GM12878 (cell line): ENCODE results near the gene ENGASE. TPM values are rescaled to one million over a fixed set of nuclear protein-coding genes. Genes with fewer than 3 reads are reported as not detected.

Experiments
- ATAC-seq: fragments of 200-7000 bp; cut with Tn5 transposase; 3 replicates; pipeline ENCODE4 v1.9.1; 2020; ENCODE audit warnings: mild to moderate bottlenecking, moderate library complexity
- BruUV-seq: library from RNA; stranded (reverse); fragments of 400-500 nt; replicated peaks from 2 replicates; lab custom pipeline; 2021; lab: Mats Ljungman, UMichigan
- CTCF ChIA-PET: fragments of 300-600 bp; sonication (Branson Sonifier 250); formaldehyde crosslinking; extraction: SDS; loops from one replicate; lab custom pipeline; 2021; ENCODE audit warnings: inconsistent platforms; lab: Yijun Ruan, JAX
- POLR2A ChIA-PET: fragments of 350-600 bp; formaldehyde crosslinking; extraction: SDS; loops from one replicate; lab custom pipeline; 2021; ENCODE audit warnings: inconsistent platforms; lab: Charles Lee
- RAD21 ChIA-PET: fragments of 300-600 bp; sonication (Branson Sonifier 250); formaldehyde crosslinking; loops from one replicate; lab custom pipeline; 2023; ENCODE audit warnings: antibody characterized with exemption; ENCODE audit not compliant: unreplicated experiment; lab: Charles Lee
- SMC1A ChIA-PET: fragments of 300-600 bp; sonication (Branson Sonifier 250); formaldehyde crosslinking; loops from one replicate; lab custom pipeline; 2023; ENCODE audit not compliant: unreplicated experiment, uncharacterized antibody; lab: Charles Lee
- DNase-seq: peaks from one replicate; pipeline ENCODE4 v3.0.0-alpha.2; 2011; ENCODE audit warnings: low read depth, low spot score
- FAIRE-seq: peaks from 3 replicates; lab custom pipeline; 2011; peaks lifted over from hg19 to GRCh38; lab: Jason Lieb, UNC
- H2AFZ ChIP-seq: 2 replicates; pipeline ENCODE4 v1.6.0; 2011; ENCODE audit warnings: low read depth, low read length, control low read depth; ENCODE audit not compliant: control insufficient read depth
- H3K27ac ChIP-seq: 2 replicates; pipeline ENCODE4 v1.5.1; 2011; ENCODE audit warnings: control low read depth; ENCODE audit not compliant: control insufficient read depth, insufficient read depth
- H3K27me3 ChIP-seq, 2 experiments: replicated peaks in 1 of 2; 2 replicates each; pipeline versions ENCODE4 v1.6.0 to v1.6.1; 2011; ENCODE audit warnings: low read length in 1 of 2; ENCODE audit not compliant: control insufficient read depth in 2 of 2, insufficient read depth in 2 of 2
- H3K36me3 ChIP-seq, 2 experiments: 2 replicates each; pipeline ENCODE4 v1.5.1; 2011; ENCODE audit warnings: low read length in 1 of 2; ENCODE audit not compliant: control insufficient read depth in 2 of 2, insufficient read depth in 2 of 2
- H3K4me1 ChIP-seq: 2 replicates; pipeline ENCODE4 v1.6.1; 2011; ENCODE audit warnings: mild to moderate bottlenecking, low read length, moderate library complexity, mixed read lengths; ENCODE audit not compliant: control insufficient read depth, insufficient read depth
- H3K4me2 ChIP-seq: 2 replicates; pipeline ENCODE4 v1.6.0; 2011; ENCODE audit warnings: control low read depth; ENCODE audit not compliant: control insufficient read depth, insufficient read depth
- H3K4me3 ChIP-seq: fragments of 200-600 bp; sonication (generic); 2 replicates; pipeline ENCODE4 v1.5.1; 2016
- H3K79me2 ChIP-seq: 2 replicates; pipeline ENCODE4 v1.6.0; 2011; ENCODE audit warnings: low read length; ENCODE audit not compliant: control insufficient read depth, insufficient read depth
- H3K9ac ChIP-seq: 2 replicates; pipeline ENCODE4 v1.8.0; 2011; ENCODE audit warnings: low read length, control low read depth, mixed read lengths; ENCODE audit not compliant: control insufficient read depth, insufficient read depth
- H3K9me3 ChIP-seq: replicated peaks from 3 replicates; pipeline ENCODE4 v1.5.1; 2011; ENCODE audit warnings: mild to moderate bottlenecking, low read length; ENCODE audit not compliant: control insufficient read depth, insufficient read depth
- H4K20me1 ChIP-seq: 2 replicates; pipeline ENCODE4 v1.6.0; 2011; ENCODE audit not compliant: control insufficient read depth, insufficient read depth
- CBX3 ChIP-seq: fragments of 200-600 bp; sonication (generic); IDR thresholded peaks from 2 replicates; pipeline ENCODE4 v1.6.1; 2016; ENCODE audit warnings: low read depth, borderline replicate concordance
- E2F8 ChIP-seq: fragments of 450-650 bp; IDR thresholded peaks from 2 replicates; pipeline ENCODE4 v1.6.1; 2018; ENCODE audit warnings: mild to moderate bottlenecking, low read depth, moderate library complexity; ENCODE audit not compliant: partially characterized antibody
- HDAC6 ChIP-seq: fragments of 200-600 bp; sonication (generic); IDR thresholded peaks from one replicate; pipeline ENCODE4 v1.8.0; 2017; ENCODE audit warnings: antibody characterized with exemption; ENCODE audit not compliant: unreplicated experiment
- JUNB ChIP-seq: IDR thresholded peaks from 2 replicates; pipeline ENCODE4 v1.6.1; 2016; ENCODE audit warnings: antibody characterized with exemption, mild to moderate bottlenecking
- MEF2A ChIP-seq: IDR thresholded peaks from 2 replicates; pipeline ENCODE4 v1.6.1; 2011; ENCODE audit warnings: low read depth, mild to moderate bottlenecking, low read length, moderate library complexity; ENCODE audit not compliant: insufficient read depth
- MLLT1 ChIP-seq: fragments of 450-650 bp; IDR thresholded peaks from 2 replicates; pipeline ENCODE4 v1.6.1; 2016; ENCODE audit warnings: mild to moderate bottlenecking
- MYB ChIP-seq: fragments of 150-350 bp; IDR thresholded peaks from 2 replicates; pipeline ENCODE4 v1.6.1; 2014; ENCODE audit warnings: mild to moderate bottlenecking, low read depth, low read length, borderline replicate concordance
- NR2C1 ChIP-seq: fragments of 450-650 bp; IDR thresholded peaks from 2 replicates; pipeline ENCODE4 v1.6.1; 2017; ENCODE audit warnings: antibody characterized with exemption, mild to moderate bottlenecking, moderate library complexity
- RFX5 ChIP-seq: IDR thresholded peaks from 2 replicates; pipeline ENCODE4 v1.6.1; 2011; ENCODE audit warnings: low read depth, low read length, improper control_type of control experiment
- SPI1 ChIP-seq: IDR thresholded peaks from 2 replicates; pipeline ENCODE4 v1.6.1; 2011; ENCODE audit warnings: low read depth, mild to moderate bottlenecking, low read length, moderate library complexity, borderline replicate concordance; ENCODE audit not compliant: insufficient read depth
- ZBTB11 ChIP-seq: fragments of 450-650 bp; formaldehyde crosslinking; IDR thresholded peaks from 2 replicates; pipeline ENCODE4 v1.5.0; 2022; ENCODE audit warnings: mild to moderate bottlenecking, missing genetic modification characterization
- WGBS: methylation state at CpG from one replicate; pipeline ENCODE4 v1.1.6; 2016; ENCODE audit warnings: low lambda C conversion rate; ENCODE audit not compliant: insufficient replicate concordance, insufficient coverage; ENCODE audit errors: missing lambda C conversion rate; 5-methylcytosine and 5-hydroxymethylcytosine counted together
- in situ Hi-C: fragments of 300-500 bp; cut with MboI; formaldehyde crosslinking; loops from 9 replicates; pipeline ENCODE4 v1.14.3; 2018; ENCODE audit warnings: mixed read lengths
- intact Hi-C: fragments of 100-400 bp; cut with micrococcal nuclease; formaldehyde crosslinking; loops from one replicate; pipeline ENCODE4 v1.14.2; 2022; ENCODE audit not compliant: unreplicated experiment
- polyA plus RNA-seq, 11 experiments: library from polyadenylated mRNA; depleted of rRNA in 4 of 11; unstranded in 6 of 11; stranded (reverse) in 5 of 11; fragments of >200 nt; fragmentation: Nextera tagmentation in 4 of 11; fragmentation: Illumina TruSeq in 1 of 11; extraction: Ambion mirVana in 4 of 11; extraction: Trizol in 1 of 11; gene quantifications; 1 replicate in 1 of 11; 2 replicates in 10 of 11; pipeline versions ENCODE4 v1.2.1 to v1.2.3, GENCODE V29; 2011 to 2016; ENCODE audit warnings: inconsistent platforms in 2 of 11, missing spikeins in 2 of 11, low read depth in 1 of 11
- total RNA-seq, 4 experiments: library from RNA; depleted of rRNA in 3 of 4; stranded (reverse); fragments of >200 nt in 3 of 4; fragmentation: Illumina TruSeq in 1 of 4; extraction: Trizol in 1 of 4; gene quantifications; 2 replicates each; pipeline versions ENCODE4 v1.2.1 to v1.2.3, GENCODE V29; 2013 to 2021

Gene ENGASE
- total and polyA plus RNA-seq, 10 of the 15 experiments (the other 5 are each of a cell fraction or from before 2014, with no cell fraction given), result 0.18 to 28.9 (median 10.5) TPM

- TF ChIP-seq ZBTB11 (CRISPR knock-in tag), result no peak
- no peak for TF ChIP-seq RFX5
- TF ChIP-seq E2F8, result no peak
- no peak for TF ChIP-seq CBX3
- no peak for TF ChIP-seq MYB
These were observed 38.9 kb upstream of the ENGASE start (continued) for GRCh38 chr17:79035686-79036085.

GRCh38 chr17:79036181-79036580, 38.4 kb upstream of the ENGASE start:
- Histone ChIP-seq H3K9me3 (no peaks in the 10 kb centered on the region), H3K4me2 (no peak overlapping the region), H2AFZ (no peak overlapping the region), H3K4me3 (no peak overlapping the region), H3K4me1 (peaks cover 10% of the 10 kb centered on the region), H3K79me2 (no peaks in the 10 kb centered on the region), H3K9ac (no peak overlapping the region), H4K20me1 (no peaks in the 10 kb centered on the region), H3K27ac (no peak overlapping the region), H3K36me3 (no peaks in the 10 kb centered on the region), H3K27me3 (no peaks in the 10 kb centered on the region; a peak in 1 of 4 replicates)
- no TSS peak for BruUV-seq
- in situ Hi-C loops, result no loop called here
- intact Hi-C loops, result no loop called here
- DNase-seq (no peak), ATAC-seq (no peak), FAIRE-seq (no peak)
- 62% methylated on average over 6 of the region's 6 CpGs for WGBS
- ChIA-PET CTCF (interaction anchor here (0.9 to 2.3 kb wide), 3 partner anchors 9 to 29 kb away, joined by 3 to 16 read pairs (median 5); no protein-coding TSS in a partner anchor), RAD21 (no interaction called here), SMC1A (interaction anchor here (1.0 kb wide), 1 partner anchor 64 kb away, joined by 3 read pairs; no protein-coding TSS in a partner anchor), POLR2A (no interaction called here)
- TF ChIP-seq JUNB, result no peak
- no peak for TF ChIP-seq NR2C1
- TF ChIP-seq SPI1, result no peak
- no peak for TF ChIP-seq HDAC6
- TF ChIP-seq MEF2A, result no peak
- no peak for TF ChIP-seq MLLT1
